Hematopoietic multipotent progenitor cell treated with erythropoietin and hydrocortisone succinate and interleukin-3 and kit ligand, for 17 days (in vitro differentiated cells): ENCODE results near the gene ALDH3B2.
A peak's percentile ranks its signal among the peaks of the same experiment; 100 is the strongest.
"Not testable (repeated sequence)": the region's sequence is repeated elsewhere in the genome, so short reads cannot be mapped to it uniquely, and the experiment has no call there.

Source experiments
- DNase-seq: peaks from one replicate; pipeline ENCODE4 v3.0.0-alpha.2; 2015; ENCODE audit warnings: low spot score

Gene ALDH3B2

DNA sequence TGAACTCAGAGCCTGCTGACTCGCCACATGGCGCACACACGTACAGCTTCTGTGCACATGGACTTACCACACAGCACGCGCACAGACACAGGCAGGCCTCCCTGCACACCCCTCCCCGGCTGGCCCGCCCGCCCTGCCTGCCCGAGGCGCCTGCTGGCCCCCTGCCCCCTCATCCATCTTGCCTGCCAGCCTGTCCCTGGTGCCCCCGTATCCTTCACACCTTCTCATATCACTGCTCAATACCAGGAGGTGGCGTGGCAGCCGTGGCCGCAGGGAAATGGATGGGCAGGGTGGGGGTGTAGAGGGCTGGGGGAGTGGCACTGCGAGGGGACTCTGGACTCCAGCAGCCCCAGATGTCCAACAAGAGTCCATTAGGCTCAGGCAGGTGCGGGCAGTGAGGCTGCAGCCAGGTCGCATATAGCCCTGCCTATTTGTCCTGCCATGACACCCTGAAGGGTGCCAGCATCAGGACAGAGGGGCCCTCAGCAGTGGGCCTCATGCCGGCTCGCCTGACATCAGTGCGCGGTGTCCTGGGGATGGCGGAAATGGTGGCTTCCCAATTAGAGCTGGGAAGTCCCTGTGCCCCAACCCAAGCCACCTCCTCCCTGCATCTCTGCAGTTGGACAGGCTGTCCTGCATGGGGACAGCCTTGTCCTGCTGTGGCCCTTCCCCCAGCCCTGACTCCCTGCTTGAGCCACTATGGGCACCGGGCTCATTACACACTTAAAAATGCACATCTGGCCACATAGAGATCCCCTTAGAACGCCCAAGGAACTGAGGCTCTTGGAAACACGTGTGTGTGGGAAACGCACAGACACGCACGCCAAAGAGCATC, 32.9 kb downstream of the ALDH3B2 start:
- no peak for DNase-seq

DNA sequence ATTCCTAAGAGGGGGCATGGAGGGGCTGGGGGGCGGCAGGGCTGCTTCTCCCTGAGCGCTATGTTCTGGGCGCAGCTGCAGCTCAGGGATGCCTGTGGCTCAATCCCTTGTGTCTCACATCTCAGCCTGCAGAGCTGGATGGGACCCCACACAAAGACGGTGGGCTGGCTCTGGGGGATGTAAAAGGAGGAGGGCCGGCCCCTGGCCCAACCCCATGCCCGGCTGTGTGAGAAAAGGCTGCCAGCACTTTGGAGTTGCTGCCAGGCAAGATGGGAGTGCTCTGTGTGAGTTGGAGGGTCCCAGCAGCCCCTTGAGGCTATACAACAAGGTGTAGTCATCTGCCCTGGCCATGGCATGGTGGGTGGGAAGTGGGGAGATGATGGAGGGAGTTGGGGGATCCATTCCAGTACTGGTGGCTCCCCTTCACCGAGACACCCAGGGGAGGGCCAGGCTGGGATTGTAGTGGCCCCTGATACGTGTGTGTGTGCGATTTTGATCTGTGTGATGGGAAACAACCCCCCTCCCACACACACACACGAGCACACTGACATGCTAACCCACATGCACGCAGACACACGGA, 33.6 kb downstream of the ALDH3B2 start:
- DNase-seq, result no peak

DNA sequence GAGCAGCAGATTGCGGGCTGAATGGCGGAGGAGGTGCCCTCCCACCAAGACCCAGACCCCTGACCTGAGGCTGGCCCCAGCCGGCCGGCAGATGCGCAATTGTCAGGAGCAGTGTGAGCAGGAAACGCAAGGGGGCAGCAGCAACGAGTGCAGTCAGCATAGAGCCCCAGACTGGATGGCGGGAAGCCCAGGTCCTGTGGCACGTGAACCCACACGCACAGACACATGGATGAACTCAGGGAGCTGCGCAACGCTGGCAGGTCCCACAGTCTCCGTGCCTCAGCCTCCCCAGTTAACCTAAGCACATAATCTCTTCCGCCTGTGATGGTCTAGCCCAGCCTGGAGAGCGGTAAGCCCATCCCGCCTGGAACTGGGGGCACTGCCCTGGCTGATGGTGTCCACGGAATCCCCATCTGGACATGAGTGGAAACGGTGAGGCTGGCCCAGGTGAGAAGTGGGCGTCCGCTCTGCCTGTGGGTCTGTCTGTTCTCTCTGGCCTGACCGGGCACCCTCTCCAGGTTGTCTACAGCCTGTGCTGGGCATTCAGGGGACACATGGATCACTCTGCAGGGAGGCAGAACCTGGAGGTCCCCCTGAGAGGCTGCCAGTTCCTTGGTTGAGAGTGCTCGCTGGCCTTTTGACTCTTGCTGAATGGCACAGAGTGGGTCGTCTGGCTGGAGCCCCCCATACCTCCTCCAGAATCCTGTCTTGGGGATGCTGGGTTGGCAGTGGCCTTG, 34.2 kb downstream of the ALDH3B2 start:
- DNase-seq, result no peak

DNA sequence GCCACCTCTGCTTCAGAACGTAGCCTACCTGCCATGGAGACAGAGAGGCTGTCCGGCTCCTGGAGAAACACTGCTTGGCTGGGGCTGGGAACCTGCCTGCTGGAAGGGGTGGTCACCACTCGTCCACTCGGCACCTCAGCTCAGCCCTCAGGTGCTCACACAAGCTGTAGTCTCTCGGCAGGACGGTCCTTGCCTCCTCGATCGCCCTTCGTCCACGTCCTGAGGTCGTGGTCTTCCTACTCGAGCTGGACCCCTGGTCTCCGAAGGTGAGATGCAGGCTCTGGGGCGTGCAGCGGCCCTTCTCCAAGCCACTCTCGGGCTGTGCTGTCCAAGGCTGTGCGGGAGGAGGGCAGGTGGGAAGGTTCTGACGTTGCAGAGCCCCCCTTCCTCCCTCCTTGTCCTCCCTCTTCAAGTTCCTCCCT, 35.0 kb downstream of the ALDH3B2 start, which contains the start of gene TBX10:
TSS of gene TBX10 (minus strand) at position 326 of the 422 bp plus-strand sequence. CDS start at position 35, 291 bp downstream.
- DNase-seq, result no peak

DNA sequence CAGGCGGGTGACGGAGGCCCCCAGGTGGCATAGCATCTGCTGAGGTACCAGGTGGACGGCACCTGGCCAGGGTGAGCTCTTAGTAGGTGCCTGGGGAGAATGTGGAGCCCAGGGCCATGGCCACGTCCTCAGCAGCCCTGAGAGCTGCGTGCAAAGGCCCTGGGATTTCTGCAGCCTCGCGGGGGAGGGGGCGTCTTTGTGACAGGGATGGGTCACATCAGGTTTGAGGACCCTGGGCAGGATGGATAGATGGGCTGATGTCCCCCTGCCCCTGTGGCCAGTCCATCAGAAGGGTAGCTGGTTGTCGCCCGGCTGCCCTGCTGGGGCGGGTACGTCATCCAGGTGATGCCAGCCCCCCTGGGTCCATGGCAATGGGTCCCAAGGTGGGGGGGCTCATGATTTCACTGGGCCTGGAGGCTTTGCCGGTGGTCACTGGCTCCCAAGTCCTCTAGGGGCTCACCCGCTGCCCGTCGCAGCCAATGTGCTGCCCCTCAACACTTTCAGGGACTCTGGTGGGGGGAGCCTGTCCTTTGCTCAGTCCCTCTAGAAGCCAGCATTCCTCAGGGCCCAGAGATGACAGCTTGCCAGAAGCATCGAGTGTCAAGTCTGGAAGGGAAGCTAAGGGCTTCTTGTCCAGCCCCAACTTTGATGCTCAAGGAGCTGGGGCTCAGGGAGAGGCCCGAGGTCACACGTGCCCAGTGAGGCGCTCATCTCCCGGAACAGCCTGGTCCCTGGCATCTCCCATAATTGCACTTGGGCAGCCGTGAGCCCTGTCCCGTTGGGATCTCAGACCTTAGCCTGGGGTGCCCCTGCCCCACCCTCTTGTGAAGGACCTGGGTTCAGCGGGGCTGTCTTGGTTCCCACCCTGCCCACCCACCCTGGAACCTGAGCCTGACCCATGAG, 35.6 kb downstream of the ALDH3B2 start:
- DNase-seq, result no peak

DNA sequence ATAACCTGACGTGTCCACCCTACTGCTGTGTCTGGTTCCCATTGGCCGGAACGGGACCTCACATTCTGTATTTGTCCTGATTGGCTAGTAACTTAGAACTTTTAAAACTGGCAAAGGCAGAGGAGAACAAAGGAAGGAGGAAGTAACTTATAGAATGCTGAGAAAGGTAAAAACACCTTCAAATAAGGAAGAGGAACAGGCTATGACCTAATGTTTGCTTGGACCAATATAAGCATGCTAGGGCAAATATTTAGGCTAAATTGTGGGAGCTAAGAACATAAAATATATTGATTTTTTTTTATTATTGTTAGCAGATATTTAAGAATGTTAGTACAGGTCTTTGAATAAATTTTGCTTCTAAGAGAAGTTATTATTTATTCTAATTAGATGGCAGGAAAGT, 37.0 kb downstream of the ALDH3B2 start:
- not testable (repeated sequence) for DNase-seq

DNA sequence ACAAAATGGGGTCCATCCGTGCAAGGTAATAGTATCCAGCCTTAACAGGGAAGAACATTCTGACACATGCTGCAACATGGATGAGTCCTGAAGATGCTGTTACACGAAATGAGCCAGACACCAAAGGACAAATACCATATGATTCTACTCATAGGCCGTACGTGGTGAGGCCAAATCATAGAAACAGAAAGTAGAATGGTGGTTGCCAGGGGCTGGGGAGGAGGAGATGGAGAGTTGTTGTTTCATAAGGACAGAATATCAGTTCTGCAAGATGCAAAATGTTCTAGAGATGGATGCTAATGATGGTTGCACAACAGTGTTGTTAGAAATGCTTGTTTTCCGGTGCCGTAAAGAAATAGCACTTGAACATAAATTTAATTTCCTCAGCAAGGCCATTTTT, 37.5 kb downstream of the ALDH3B2 start:
- DNase-seq, result no peak

DNA sequence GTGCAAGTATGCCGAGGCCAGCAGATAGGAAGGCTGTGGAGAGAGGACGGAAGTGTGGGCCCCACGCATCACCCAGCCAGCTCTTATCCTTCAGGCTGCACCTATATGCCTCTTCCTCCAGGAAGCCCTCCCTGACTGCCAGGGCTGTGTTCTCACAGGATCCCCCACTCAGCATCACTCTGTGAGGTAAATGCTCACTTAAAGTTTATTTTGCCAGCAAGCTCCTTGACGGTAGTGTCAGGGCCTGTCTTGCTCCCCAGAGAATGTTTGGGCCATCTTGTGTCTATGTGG, 39.2 kb downstream of the ALDH3B2 start:
- DNase-seq, result no peak

DNA sequence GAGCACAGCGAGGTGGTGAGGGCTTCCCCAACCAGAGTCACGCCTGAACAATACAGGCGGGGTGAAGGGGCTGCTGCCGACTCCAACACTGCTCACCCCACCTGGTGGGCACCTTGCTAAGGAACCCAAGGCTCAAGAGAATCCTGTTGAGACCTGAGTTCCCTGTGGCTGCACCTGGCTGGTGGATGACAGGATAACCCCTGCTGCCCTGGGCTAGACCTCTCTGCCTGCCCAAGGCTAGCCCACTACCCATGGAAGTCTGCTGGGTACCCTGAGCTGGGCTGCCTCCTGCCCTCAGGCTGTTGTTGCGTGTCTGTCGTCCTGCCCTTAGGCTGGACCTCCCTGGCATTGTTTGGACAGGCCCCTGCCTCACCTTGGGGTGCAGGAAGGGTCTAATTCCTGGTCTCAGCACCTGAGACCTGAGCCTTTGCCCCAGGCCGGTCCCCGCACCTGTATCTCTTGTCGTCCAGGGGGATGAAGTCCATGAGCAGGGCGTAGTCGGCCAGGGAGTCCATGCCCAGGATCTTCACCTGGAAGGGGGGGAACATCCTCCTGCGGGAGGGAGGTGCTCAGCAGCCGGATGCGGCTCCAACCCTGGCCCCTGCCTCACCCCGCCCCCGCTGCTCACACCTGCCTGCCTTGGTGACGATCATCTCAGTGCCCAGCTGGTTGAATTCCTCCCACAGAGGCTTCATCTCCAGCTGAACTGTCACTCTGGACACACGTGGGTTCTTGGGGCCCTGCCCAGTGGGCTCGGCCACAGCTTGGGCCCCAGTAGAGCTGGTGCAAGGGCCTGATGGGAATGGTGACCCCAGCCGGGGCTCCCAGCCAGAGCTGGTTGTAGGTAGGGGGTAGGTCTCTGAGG, 39.8 kb downstream of the ALDH3B2 start:
- DNase-seq, result no peak

DNA sequence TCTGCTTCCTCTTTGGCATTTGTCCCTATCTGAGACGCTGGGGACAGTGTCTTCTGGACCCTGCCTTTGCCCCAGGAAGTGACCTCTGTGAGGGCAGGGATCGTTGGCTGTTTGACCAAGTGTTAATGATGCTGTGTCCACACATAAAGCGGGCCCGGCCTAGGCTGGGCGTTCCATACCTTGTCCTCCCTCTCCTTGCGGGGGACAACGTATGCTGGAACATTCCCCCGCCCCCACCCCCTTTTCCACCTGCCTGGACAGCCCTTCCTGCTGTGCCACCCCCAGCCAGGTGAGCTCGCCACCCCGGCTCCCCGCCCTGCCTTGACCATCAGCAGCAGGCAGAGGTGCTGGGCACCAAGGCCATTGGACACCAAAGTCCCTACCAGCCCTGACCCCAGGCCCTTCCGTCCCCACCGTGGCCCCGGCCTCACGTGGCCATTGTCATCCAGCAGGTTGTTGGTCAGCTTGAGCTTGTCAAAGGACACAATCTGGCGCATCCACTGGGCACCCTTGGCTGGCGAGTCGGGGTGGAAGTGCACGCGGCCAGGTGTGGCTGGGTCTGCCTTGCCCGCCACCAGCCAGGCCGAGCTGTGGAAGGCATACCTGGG, 40.6 kb downstream of the ALDH3B2 start:
- DNase-seq, result no peak

DNA sequence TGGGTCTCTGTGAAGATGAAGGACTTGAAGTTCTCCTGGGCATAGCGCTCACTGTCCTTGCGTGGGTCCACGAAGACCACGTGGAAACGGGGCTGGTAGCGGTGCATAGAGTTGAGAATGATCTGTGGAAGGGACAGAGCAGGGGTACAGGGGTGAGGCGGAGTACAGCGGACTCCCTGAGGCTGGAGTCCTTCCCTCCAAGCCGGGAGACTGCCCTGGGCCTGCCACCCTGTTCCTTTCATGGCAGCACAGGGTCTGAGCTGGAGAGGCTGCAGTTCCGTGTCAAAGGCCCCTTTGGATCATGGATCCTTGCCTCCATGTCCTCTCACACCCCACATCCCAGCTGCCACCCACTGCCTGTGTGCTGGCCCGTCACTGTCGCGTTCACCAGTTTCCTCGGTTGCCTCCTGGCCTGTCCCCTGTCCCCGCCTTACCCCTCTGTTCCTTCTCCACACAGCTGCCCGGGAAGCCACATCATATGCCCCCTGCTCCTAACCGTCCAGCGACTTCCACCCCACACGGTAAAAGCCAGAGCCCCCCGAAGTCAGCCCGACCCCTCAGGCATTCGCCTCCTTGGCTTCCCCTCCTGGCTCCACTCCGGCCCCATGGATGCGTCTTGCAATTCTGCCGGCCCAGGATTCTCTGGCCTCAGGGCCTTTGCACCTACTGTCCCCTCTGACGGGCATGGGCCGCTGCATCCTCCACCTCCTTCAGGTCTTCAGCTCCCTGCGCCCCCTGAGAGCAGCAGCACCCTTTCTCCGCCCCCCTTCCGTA, 41.3 kb downstream of the ALDH3B2 start:
- DNase-seq, result no peak

DNA sequence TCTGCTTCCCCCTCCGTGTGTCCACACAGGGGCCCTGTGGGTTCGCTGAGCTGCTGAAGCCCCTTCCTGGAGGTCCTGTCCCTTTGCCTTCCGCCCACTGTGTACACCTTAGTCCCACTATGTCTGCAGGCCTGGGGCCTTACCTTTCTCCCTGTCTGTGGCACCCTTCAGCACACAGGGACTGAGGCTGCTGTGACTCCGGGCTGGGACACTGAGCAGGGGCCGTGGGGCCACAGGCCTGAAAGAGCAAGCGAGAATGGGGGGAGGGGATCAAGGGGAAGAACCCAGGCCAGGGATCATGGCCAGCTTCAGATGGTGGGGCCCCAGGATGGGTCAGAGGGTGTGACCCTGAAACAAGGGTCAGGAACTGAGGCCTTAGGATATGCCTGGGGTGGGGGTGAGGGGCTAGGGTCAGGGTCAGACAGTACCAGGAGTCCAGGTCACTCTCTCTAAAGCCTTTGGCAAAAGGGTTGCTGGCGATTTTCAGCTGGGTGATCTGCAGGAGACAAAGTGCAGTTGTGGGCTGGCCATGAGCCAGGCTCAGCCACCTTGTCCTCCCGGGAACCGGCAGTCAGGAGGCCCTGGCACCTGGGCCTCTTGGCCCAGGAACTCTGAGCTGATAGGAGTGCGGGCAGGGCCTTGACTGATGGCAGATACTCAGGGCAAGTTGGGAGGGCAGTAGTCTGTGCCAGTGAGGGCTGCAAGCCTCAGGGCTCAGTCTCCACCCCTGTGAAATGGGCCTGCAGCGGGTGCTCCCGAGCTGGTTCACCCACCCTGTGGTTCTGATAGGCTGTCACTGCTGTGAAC, 42.0 kb downstream of the ALDH3B2 start:
- no peak for DNase-seq

DNA sequence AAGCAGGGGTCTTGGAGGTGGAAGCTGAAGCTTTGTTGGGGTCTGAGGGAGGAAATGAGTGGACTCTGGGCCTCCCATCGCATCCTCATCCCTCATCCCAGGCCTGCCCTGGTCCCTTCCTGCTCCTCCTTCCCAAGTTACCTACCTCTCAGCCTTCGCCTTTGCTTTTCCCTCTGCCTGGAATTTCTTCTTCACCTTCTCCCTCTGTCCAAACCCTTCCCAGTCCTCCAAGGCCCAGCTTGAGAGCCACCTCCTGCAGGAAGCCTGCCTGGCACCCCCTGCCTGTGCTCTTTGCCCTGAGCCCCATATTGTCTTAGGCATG, 42.6 kb downstream of the ALDH3B2 start:
- DNase-seq, result no peak

DNA sequence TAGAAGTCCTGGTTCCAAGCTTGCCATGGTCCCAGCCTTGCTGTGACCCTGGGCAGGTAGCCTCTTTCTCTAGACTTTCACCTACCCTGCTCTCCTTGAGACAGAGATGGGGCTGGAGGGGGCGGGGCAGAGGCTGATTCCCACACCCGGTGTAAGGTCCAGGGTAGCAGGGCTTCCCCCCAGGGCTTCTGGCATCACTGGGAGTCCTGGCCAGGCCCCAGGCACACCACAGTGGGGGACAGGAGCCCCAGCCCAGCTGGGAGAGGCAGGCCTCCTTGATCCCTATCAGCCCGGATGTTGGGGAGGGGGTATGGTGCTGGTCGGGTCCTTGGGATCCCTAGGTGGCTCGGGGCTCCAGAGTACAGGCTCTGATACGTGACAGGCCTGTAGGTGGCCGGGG, 43.0 kb downstream of the ALDH3B2 start:
- no peak for DNase-seq

DNA sequence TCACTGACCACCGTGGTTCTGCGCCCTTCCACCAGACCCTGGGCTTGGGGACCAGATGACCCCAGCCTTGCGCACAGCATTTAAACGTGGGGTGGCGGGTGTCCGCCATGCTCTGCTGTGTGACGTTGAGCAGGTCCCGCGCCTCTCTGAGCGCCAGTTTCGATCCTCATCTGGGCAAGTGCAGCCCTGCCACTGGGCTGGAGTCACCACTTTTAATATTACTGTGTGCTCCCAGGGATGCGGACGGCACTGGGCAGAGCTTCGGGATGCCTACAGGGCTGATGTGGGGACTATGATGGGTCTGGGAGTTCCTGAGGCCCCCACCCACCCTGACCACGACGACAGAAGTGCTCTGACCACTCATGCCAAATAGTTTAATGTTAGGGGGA, 43.5 kb downstream of the ALDH3B2 start:
- DNase-seq, result no peak

DNA sequence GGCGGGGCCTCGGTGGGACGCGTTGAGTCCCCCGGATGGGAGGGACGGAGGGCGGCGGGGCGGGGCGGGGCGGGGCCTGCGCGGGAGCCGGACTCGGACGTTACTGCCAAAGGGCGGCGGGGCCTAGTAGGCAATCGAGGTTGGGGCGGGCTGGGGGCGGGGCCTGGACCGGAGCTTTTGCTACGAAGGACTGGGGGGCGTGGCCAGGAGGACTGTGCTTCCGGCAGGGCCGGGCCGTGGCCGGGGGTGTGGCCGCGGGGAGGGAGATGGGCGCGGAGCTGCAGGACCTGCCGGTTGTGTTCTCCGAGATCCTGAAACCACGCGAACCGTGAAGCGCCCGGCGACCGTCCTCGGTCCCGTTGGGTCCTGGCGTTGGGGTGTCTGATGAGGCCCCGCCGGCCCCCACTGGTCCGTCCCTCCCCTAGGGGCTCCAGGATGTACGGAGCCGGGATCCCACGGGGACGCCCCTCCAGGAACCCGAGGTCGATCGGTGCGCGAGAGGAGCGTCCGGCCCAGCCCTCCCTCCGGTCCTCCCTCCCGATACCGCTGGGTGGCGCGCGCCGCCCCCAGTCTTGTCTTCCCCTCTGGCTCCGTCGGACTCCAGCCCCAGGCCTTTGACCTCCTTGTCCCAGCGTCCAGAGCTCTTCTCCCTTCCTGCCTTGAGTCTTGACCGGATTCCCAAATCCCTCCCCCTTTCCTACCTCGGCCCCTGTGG, 44.0 kb downstream of the ALDH3B2 start:
- DNase-seq, result peak; percentile 94

DNA sequence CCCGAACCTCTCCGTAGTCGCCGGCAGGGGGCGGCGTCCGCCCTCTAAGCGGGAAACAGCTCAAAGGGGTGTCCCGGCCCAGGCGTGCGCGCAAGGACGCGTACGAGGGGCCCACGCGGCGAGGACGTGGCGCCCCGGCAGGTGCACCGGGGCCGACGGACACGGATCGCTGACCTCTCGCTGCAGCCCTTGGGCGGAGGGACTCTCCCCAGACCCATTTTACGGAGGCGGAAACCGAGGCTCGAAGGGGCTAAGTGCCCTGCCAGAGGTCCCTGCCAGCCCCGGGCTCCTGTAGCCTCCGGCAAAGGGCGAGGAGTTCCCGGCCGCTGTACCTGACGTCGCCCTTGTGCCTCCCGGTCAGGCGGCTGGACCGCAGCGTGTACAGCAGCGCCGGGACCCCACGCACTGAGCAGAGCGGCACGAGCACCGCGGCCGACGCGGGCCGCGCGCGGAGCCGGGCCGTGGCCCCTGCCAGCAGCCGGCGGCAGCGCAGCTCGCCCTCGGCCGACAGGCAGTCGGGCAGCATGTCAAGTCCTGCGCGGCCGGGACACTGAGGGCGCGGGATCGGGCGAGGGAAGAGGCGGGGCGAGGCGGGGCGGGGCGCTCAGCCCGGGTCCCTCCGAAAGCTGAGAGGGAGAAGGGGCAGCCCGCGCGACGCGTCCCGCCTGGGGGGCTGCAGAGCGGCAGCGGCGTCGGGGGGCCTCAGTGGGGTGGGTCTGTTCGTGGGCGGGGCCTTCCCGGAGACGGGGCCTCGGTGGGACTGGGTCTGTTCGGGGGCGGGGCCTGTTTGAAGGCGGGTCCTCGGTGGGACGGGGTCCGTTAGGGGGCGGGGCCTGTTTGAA, 44.8 kb downstream of the ALDH3B2 start, which contains the start of gene NUDT8:
TSS of gene NUDT8 (minus strand) at position 552 of the 842 bp plus-strand sequence. CDS start at position 526, 26 bp downstream.
- peak; percentile 79 for DNase-seq
